H1 (cell line): ENCODE data around the gene SCG5. TPM values are rescaled to one million over a fixed set of nuclear protein-coding genes. Genes with fewer than 3 reads are reported as not detected.

Experiments
- CHD1 ChIP-seq: IDR thresholded peaks from 2 replicates; pipeline ENCODE4 v1.6.1; 2012; ENCODE audit warnings: low read depth, low read length, improper control_type of control experiment
- GTF2F1 ChIP-seq: IDR thresholded peaks from 2 replicates; pipeline ENCODE4 v1.6.1; 2012; ENCODE audit warnings: low read depth, low read length, improper control_type of control experiment, borderline replicate concordance
- RXRA ChIP-seq: IDR thresholded peaks from 2 replicates; pipeline ENCODE4 v1.6.1; 2011; ENCODE audit warnings: low read depth, mild to moderate bottlenecking, low read length, moderate library complexity; ENCODE audit not compliant: insufficient read depth
- SIRT6 ChIP-seq: IDR thresholded peaks from one replicate; pipeline ENCODE4 v1.7.1; 2012; ENCODE audit warnings: low read length, inconsistent platforms
- polyA plus RNA-seq, 7 experiments: library from polyadenylated mRNA; depleted of rRNA in 3 of 7; stranded (reverse) in 5 of 7; unstranded in 2 of 7; fragments of >200 nt in 5 of 7; fragments of 200-250 nt in 2 of 7; gene quantifications; 1 replicate in 5 of 7; 2 replicates in 1 of 7; 4 replicates in 1 of 7; pipeline versions ENCODE4 v1.2.1 to v1.2.3, GENCODE V29; 2011 to 2013; ENCODE audit warnings: missing spikeins in 2 of 7, mixed read lengths in 2 of 7
- total RNA-seq: library from RNA; stranded (reverse); fragmentation: NEBNext Ultra II Directional; extraction: Animal tissue kit (Norgen Biotek cat#: 25700); gene quantifications from 2 replicates; pipeline ENCODE4 v1.2.1, GENCODE V29; 2021

SCG5 gene
- total and polyA plus RNA-seq, 2 of the 8 experiments (the other 6 are each of a cell fraction or from before 2014, with no cell fraction given), result 18.7 to 19.9 TPM

DNA sequence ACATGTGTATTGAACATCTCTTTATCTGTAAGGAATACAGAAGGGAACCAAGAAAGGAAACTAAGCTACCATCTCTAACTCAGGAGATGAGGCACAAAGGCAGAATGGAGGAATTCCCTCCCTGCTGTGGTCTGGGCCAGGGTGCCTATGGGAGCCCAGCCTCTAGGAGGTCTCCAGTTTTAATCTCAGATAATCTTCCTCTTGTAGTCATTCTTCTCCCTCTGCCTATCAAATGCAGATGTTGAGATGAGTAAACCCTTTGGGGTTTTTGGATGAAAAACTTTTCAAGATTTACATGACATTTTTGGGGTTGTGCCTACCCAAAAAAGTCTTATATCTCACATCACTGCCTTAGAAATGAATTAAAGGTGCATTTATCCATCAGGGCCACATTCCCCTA is 23.3 kb downstream of the SCG5 start (continued):
- TF ChIP-seq GTF2F1, result no peak
- TF ChIP-seq RXRA, result no peak
- TF ChIP-seq SIRT6, result no peak
- no peak for TF ChIP-seq CHD1
